Stimulated activated CD8-positive, alpha-beta memory T cell treated with anti-CD3 and anti-CD28 coated beads, Interleukin-7, amount 100 ng/mL, for 24 hours (primary cell): ENCODE results near the gene D2HGDH.
"Not testable (repeated sequence)": the region's sequence is repeated elsewhere in the genome, so short reads cannot be mapped to it uniquely, and the experiment has no call there.

ENCODE experiments used
- DNase-seq: peaks from one replicate; pipeline ENCODE4 v3.0.0-alpha.2; 2020; ENCODE audit warnings: low read depth

The D2HGDH gene

GRCh38 chr2:241724975-241725870, 9.2 kb upstream of the D2HGDH start:
- DNase-seq = no peak

GRCh38 chr2:241726459-241726858, 8.0 kb upstream of the D2HGDH start:
- DNase-seq = no peak

- DNase-seq = no peak
Observed at GRCh38 chr2:241728000-241728399, 6.4 kb upstream of the D2HGDH start.

- DNase-seq = no peak
Observed at GRCh38 chr2:241728627-241729026, 5.8 kb upstream of the D2HGDH start.

- no peak for DNase-seq
Observed at GRCh38 chr2:241729868-241730267, 4.6 kb upstream of the D2HGDH start.

- no peak for DNase-seq
Observed at GRCh38 chr2:241730671-241731293, 3.6 kb upstream of the D2HGDH start.

DNA sequence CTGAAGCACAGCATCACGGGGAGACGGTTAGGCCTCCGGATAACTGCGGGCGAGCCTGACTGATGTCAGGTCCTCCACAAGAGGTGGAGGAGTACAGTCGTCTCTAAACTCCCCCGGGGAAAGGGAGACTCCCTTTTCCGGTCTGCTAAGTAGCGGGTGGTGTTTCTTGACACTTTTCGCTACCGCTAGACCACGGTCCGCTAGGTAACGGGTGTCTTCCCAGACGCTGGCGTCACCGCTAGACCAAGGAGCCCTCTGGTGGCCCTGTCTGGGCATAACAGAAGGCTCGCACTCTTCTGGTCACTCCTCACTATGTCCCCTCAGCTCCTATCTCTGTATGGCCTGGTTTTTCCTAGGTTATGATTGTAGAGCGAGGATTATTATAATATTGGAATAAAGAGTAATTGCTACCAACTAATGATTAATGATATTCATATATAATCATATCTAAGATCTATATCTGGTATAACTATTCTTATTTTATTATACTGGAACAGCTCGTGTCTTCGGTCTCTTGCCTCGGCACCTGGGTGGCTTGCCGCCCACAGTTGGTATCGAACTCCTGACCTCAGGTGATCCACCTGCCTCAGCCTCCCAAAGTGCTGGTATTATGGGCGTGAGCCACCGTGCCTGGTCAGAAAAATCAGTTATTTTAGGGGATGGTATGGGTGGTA, 1.8 kb upstream of the D2HGDH start:
- peak; percentile 35 for DNase-seq

DNA sequence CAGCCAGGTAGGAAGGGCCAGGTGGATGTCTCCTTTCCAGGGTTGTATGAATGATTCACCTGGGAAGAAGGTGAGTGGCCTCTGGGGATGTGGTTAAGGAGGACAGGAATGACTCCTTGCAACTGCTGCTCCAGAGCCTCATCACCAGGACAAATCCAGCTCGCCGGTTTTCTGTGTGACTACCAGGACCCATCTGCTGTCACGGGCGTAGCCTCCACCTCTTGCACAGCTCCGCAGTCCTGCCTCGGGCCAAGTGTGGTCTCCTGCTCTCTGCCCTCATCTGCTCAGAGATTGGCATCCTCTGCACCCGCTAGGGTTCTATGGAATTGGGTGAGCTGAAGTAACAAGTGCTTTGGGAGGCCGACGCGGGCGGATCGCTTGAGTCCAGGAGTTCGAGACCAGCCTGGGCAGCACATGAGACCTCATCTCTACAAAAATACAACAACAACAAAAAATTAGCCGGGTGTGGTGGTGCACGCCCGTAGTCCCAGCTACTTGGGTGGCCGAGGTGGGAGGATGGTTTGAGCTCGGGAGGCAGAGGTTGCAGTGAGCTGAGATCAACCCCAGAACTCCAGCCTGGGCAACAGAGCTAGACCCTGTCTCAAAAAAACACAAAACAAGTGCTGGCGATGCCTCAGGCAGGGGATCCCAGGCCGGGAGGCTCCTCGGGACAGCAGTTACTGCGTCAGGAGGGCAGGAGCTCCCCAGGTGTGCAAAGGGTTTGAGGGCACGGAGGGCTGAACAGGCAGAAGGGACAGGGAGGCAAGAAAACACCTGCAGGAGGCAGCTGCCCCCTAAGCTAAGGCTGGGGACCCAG, 831 bp upstream of the D2HGDH start:
- no peak for DNase-seq

DNA sequence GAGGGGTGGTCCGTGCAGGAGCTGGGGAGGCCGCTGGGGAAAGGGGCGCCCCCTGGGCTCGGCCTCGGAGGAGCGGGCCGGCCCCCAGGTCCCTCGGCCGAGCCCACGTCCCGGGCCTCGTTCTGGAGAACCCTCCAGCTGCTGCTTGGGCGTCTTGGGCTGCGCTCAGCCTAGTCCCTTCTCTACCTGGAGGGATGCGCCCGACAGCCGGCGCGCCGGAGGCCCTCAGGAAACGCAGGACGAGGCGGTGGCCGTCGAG, 293 bp upstream of the D2HGDH start:
- no peak for DNase-seq

DNA sequence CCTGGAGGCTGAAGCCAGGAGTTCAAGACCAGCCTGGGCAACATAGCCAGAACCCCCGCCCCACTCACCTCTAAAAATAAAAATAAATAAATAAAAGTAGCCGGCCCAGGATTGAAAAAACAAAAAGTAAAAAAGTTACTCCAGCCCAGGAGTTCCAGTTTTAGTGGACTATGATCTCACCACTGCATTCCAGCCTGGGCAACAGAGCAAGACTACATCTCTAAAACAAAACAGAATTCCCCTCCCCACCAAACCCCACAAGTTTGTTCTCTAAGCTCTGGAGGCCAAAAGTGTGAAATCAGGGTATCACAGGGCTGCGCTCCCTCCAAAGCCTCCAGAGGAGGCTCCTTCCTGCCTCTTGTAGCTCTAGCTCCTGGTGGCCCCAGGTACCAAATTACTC, 1.7 kb downstream of the D2HGDH start:
- no peak for DNase-seq

GRCh38 chr2:241738040-241738686, 3.7 kb downstream of the D2HGDH start:
- DNase-seq = no peak

DNA sequence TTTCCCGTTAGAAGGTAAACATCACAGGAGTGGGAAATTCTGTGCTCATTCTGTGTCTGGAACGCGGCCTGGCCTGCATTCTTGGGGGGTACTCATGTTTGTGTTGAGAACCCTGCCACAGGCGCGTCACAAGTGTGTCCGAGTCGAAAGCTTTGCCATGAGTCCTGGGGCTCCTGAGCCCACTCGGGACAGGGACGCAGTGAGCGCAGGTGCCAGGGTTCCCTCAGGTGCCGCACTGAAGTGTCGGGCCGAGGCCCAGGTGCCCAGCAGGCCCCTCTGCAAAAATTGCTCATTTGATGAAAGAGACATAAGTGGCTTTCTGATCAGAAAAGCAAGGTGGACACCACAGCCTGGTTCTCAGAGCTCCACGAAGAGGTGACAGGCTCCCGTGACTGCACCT, 4.7 kb downstream of the D2HGDH start:
- DNase-seq = no peak

DNA sequence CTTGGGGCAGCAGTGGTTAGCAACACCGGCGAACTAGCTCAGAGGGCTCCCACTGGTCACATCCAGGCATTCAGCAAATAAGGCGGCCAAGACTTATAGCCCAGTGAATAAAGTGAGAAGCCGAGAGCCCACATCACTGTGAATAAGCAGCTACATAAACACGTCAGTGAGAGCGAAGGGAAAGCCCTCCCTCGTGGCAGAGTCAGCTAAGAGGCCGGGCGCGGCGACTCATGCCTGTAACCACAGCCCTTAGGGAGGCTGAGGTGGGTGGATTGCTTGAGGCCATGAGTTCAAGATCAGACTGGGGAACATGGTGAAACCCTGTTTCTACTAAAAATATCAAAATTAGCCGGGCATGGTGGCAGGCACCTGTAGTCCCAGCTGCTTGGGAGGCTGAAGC, 5.2 kb downstream of the D2HGDH start:
- peak; percentile 42 for DNase-seq

DNA sequence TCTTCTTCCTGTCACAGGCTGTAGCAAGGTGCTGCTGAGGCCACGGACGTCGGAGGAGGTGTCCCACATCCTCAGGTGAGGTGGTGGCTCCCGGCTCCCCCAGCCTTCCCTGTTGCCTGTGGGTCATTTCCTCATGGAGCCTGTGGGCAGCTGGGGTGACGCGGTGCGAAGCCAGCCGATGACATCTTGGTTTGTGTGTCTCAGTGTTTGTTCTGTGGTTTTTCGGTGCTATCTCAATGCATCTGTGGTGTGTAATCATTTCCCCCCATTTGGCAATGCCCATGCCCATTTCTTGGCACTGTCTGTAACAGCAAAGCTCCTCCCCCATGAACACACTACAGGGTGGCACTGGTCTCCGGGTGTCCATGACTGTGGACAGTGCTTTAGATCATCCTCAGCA, 6.6 kb downstream of the D2HGDH start:
- DNase-seq = no peak

GRCh38 chr2:241742320-241742939, 8.0 kb downstream of the D2HGDH start:
- DNase-seq = no peak

DNA sequence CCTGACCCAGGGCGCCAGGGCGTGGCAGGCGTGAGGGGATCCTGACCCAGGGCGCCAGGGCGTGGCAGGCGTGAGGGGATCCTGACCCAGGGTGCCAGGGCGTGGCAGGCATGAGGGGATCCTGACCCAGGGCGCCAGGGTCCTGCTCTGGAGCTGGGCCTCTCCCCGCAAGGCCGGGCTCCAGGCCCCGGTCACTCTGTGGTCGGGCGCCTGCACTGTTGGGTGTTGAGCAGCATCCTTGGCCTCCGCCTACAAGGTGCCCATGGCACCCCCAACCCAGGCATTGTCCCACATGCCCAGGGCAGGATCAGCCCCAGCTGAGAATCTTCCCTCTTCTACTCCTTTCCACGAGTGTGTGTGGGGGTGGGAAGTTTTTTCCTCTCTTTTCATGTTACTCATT, 8.6 kb downstream of the D2HGDH start:
- not testable (repeated sequence) for DNase-seq

- DNase-seq = no peak
Observed at GRCh38 chr2:241743620-241744019, 9.2 kb downstream of the D2HGDH start.

GRCh38 chr2:241744028-241744754, 9.8 kb downstream of the D2HGDH start:
- no peak for DNase-seq

DNA sequence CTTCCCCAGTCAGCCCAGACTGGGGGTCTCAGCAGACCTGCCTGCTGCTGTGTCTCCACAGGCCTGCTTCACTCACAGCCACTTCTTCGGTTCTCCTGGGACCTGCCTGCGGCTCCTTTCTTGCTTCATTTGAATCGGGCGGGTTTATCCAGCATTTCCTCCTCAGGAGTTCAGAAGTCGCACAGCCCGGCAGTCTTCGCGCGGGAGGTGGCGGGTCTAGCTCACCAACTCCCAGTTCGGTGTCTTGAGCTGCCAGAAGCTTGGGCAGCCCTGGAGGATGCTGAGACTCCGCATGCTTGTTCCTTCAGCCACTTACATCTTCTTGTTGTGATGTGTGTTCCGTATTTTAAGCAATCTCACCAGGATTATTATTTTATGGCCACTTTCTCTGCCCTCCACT, 10.8 kb downstream of the D2HGDH start:
- DNase-seq = no peak

DNA sequence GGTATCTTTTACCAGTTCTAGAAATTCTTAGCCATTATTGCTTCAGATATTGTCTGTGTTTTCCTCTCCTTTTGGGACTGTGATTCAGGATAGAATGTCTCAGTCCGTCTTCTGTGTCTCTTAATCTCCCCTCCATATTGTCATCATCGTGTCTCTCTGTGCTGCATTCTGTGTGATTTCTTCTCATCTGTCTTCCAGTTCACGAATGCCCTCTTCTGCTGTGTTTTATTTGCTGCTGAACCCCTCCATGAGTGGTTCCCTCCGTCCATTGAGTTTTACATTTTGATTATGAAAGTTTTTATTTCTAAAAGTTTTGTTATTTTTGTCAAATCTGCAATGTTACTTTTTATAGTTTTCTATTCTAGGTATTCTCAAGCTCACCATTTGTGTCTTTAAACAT, 11.7 kb downstream of the D2HGDH start:
- no peak for DNase-seq
